ENCODE measurements around the gene ADGRB3. TPM values are rescaled to one million over a fixed set of nuclear protein-coding genes. Genes with fewer than 3 reads are reported as not detected.

Gene ADGRB3
- total RNA-seq, 4 donors from 2014 or later = 3.9 to 9.8 (median 7.2) TPM

- ATAC-seq = no peak
- Histone ChIP-seq H3K4me1 (no peaks in the 10 kb centered on the region), H3K27me3 (peaks cover 9% of the 10 kb centered on the region), H3K36me3 (no peaks in the 10 kb centered on the region), H3K4me3 (no peak overlapping the region), H3K27ac (no peak overlapping the region), H3K9me3 (no peaks in the 10 kb centered on the region)
- no peak for TF ChIP-seq POLR2A (IDR thresholded peaks at IDR 0.05)
- no peak for TF ChIP-seq CTCF (IDR thresholded peaks at IDR 0.05)
- no peak for TF ChIP-seq POLR2AphosphoS5 (IDR thresholded peaks at IDR 0.05)
- no peak for TF ChIP-seq EP300 (IDR thresholded peaks at IDR 0.05)
Measured at GRCh38 chr6:68642081-68642480, 7.0 kb downstream of the ADGRB3 start.

GRCh38 chr6:68642977-68643376 is 7.9 kb downstream of the ADGRB3 start:
- WGBS, 2 donors (ENCODE audit: low coverage in 1 of 2) = 71 to 93% methylated on average over 1 of the region's 1 CpG
- Histone ChIP-seq H3K36me3 (no peaks in the 10 kb centered on the region), H3K27ac (no peak overlapping the region), H3K4me3 (no peak overlapping the region), H3K4me1 (no peaks in the 10 kb centered on the region), H3K9me3 (no peaks in the 10 kb centered on the region), H3K27me3 (peaks cover 9% of the 10 kb centered on the region)
- no peak for TF ChIP-seq POLR2AphosphoS5 (IDR thresholded peaks at IDR 0.05)
- TF ChIP-seq POLR2A (IDR thresholded peaks at IDR 0.05) = no peak
- TF ChIP-seq EP300 (IDR thresholded peaks at IDR 0.05) = no peak
- no peak for TF ChIP-seq CTCF (IDR thresholded peaks at IDR 0.05)
- ATAC-seq = no peak

GRCh38 chr6:68649669-68650068 is 14.6 kb downstream of the ADGRB3 start:
- ATAC-seq = no peak
- Histone ChIP-seq H3K36me3 (no peaks in the 10 kb centered on the region), H3K27ac (no peak overlapping the region), H3K27me3 (no peaks in the 10 kb centered on the region), H3K4me1 (peaks cover 0 to 5% (median 0%) of the 10 kb centered on the region in 3 donors), H3K9me3 (no peaks in the 10 kb centered on the region), H3K4me3 (no peak overlapping the region)
- 72 to 100% methylated on average over 3 of the region's 3 CpGs for WGBS, 2 donors (ENCODE audit: low coverage in 1 of 2)
- TF ChIP-seq CTCF (IDR thresholded peaks at IDR 0.05) (no peak), POLR2AphosphoS5 (IDR thresholded peaks at IDR 0.05) (no peak), POLR2A (IDR thresholded peaks at IDR 0.05) (no peak), EP300 (IDR thresholded peaks at IDR 0.05) (no peak)

GRCh38 chr6:68650142-68650541 is 15.1 kb downstream of the ADGRB3 start:
- WGBS, 2 donors (ENCODE audit: low coverage in 1 of 2) = 92 to 98% methylated on average over 4 of the region's 4 CpGs
- ATAC-seq = no peak
- no peaks in the 10 kb centered on the region for H3K36me3 ChIP-seq
- no peaks in the 10 kb centered on the region for H3K27me3 ChIP-seq
- TF ChIP-seq POLR2AphosphoS5 (IDR thresholded peaks at IDR 0.05) = no peak
- H3K4me1 ChIP-seq = peaks cover 0 to 5% (median 0%) of the 10 kb centered on the region in 3 donors
- no peak overlapping the region for H3K27ac ChIP-seq
- no peaks in the 10 kb centered on the region for H3K9me3 ChIP-seq
- H3K4me3 ChIP-seq = no peak overlapping the region

GRCh38 chr6:68651011-68651985 is 16.2 kb downstream of the ADGRB3 start:
- H3K27me3 ChIP-seq = no peaks in the 10 kb centered on the region
- no peaks in the 10 kb centered on the region for H3K36me3 ChIP-seq
- ATAC-seq = no peak
- no peak overlapping the region for H3K27ac ChIP-seq
- WGBS, 2 donors (ENCODE audit: low coverage in 1 of 2) = 54 to 72% methylated on average over 2 of the region's 2 CpGs
- peaks cover 0 to 5% (median 0%) of the 10 kb centered on the region in 3 donors for H3K4me1 ChIP-seq
- no peaks in the 10 kb centered on the region for H3K9me3 ChIP-seq
- no peak overlapping the region for H3K4me3 ChIP-seq
- TF ChIP-seq POLR2AphosphoS5 (IDR thresholded peaks at IDR 0.05) (no peak), CTCF (IDR thresholded peaks at IDR 0.05) (no peak)
